ENCODE results near the gene FRMD7. TPM values are rescaled to one million over a fixed set of nuclear protein-coding genes. Genes with fewer than 3 reads are reported as not detected.
A peak's percentile ranks its signal among the peaks of the same experiment; 100 is the strongest.
"Not testable (repeated sequence)": the region's sequence is repeated elsewhere in the genome, so short reads cannot be mapped to it uniquely, and the experiment has no call there.

The FRMD7 gene
- not detected in 2 replicates for total RNA-seq

GRCh38 chrX:132127743-132128142, at the start of gene FRMD7:
Gene FRMD7, minus strand, starts transcription at chrX:132128020. Its CDS starts 176 bp downstream, at chrX:132127844.
- no peak for DNase-seq (ENCODE audit: low read depth in 2 of 2)

- DNase-seq (ENCODE audit: low read depth in 2 of 2): no peak
Observed at GRCh38 chrX:132173647-132174046, 45.8 kb upstream of the FRMD7 start.

- no peak for DNase-seq (ENCODE audit: low read depth in 2 of 2)
Observed at GRCh38 chrX:132171881-132172280, 44.1 kb upstream of the FRMD7 start.

GRCh38 chrX:132171478-132171877, 43.7 kb upstream of the FRMD7 start:
- DNase-seq (ENCODE audit: low read depth in 2 of 2): peak; percentile 12 to 19

- no peak for DNase-seq (ENCODE audit: low read depth in 2 of 2)
Observed at GRCh38 chrX:132169554-132169953, 41.7 kb upstream of the FRMD7 start.

- no peak for DNase-seq (ENCODE audit: low read depth in 2 of 2)
Observed at GRCh38 chrX:132165651-132166050, 37.8 kb upstream of the FRMD7 start.

- no peak for DNase-seq (ENCODE audit: low read depth in 2 of 2)
Observed at GRCh38 chrX:132165005-132165404, 37.2 kb upstream of the FRMD7 start.

- not testable (repeated sequence) for DNase-seq (ENCODE audit: low read depth in 2 of 2)
Observed at GRCh38 chrX:132163094-132163493, 35.3 kb upstream of the FRMD7 start.

GRCh38 chrX:132153166-132153565, 25.3 kb upstream of the FRMD7 start:
- DNase-seq (ENCODE audit: low read depth in 2 of 2): no peak

GRCh38 chrX:132146456-132146855, 18.6 kb upstream of the FRMD7 start:
- no peak for DNase-seq (ENCODE audit: low read depth in 2 of 2)

- DNase-seq (ENCODE audit: low read depth in 2 of 2): no peak
Observed at GRCh38 chrX:132144061-132144460, 16.2 kb upstream of the FRMD7 start.

- no peak for DNase-seq (ENCODE audit: low read depth in 2 of 2)
Observed at GRCh38 chrX:132125906-132126305, 1.9 kb downstream of the FRMD7 start.

GRCh38 chrX:132120913-132121312, 6.9 kb downstream of the FRMD7 start:
- no peak for DNase-seq (ENCODE audit: low read depth in 2 of 2)

GRCh38 chrX:132119821-132120515, 7.9 kb downstream of the FRMD7 start:
- peak in 1 of 2 donors; percentile 5 for DNase-seq (ENCODE audit: low read depth in 2 of 2)

GRCh38 chrX:132119283-132119682, 8.5 kb downstream of the FRMD7 start:
- DNase-seq (ENCODE audit: low read depth in 2 of 2): no peak

GRCh38 chrX:132118358-132118757, 9.5 kb downstream of the FRMD7 start:
- DNase-seq (ENCODE audit: low read depth in 2 of 2): no peak

- no peak for DNase-seq (ENCODE audit: low read depth in 2 of 2)
Observed at GRCh38 chrX:132115792-132116191, 12.0 kb downstream of the FRMD7 start.

GRCh38 chrX:132114607-132115006, 13.2 kb downstream of the FRMD7 start:
- no peak for DNase-seq (ENCODE audit: low read depth in 2 of 2)

- DNase-seq (ENCODE audit: low read depth in 2 of 2): no peak
Observed at GRCh38 chrX:132107291-132107690, 20.5 kb downstream of the FRMD7 start.

- DNase-seq (ENCODE audit: low read depth in 2 of 2): no peak
Observed at GRCh38 chrX:132101799-132102198, 26.0 kb downstream of the FRMD7 start.

- DNase-seq (ENCODE audit: low read depth in 2 of 2): no peak
Observed at GRCh38 chrX:132101206-132101605, 26.6 kb downstream of the FRMD7 start.

- not testable (repeated sequence) for DNase-seq (ENCODE audit: low read depth in 2 of 2)
Observed at GRCh38 chrX:132098704-132099103, 29.1 kb downstream of the FRMD7 start.

GRCh38 chrX:132094164-132094563, 33.7 kb downstream of the FRMD7 start:
- no peak for DNase-seq (ENCODE audit: low read depth in 2 of 2)
